ENCODE results near the gene CD302.

DNA sequence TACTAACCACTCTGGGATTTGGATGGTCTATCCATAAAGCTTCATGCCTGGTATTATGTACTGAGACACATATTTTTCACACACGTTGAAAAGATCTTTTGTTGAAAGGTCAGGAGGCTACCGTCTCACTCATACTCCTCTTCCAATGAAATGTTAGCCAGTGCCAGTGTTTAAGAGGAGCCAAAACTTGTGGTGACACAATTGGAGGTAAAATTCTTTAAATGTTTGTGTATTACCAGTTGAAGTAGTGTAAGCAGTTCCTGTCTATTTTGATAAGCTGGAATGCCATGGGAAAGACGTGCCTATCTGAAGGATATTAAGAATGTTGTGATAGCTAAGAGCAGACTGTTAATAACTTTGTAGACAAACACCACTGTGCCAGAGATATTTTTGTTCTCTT, 53.6 kb downstream of the CD302 start:
- TF ChIP-seq CTCF (IDR thresholded peaks at IDR 0.05; ENCODE audit: extremely low read depth in 1 of 2, insufficient read depth in 1 of 2, low read depth in 1 of 2, low read length in 2 of 2), result no peak
- no peak for TF ChIP-seq MYC (IDR thresholded peaks at IDR 0.05; ENCODE audit: low read depth, low read length)
- no peak for TF ChIP-seq EZH2 (IDR thresholded peaks at IDR 0.05; ENCODE audit: borderline replicate concordance, low read depth, low read length, severe bottlenecking)
- TF ChIP-seq POLR2AphosphoS5 (IDR thresholded peaks at IDR 0.05; ENCODE audit: insufficient read depth, low read depth, low read length), result no peak
- no peak for TF ChIP-seq POLR2A (IDR thresholded peaks at IDR 0.05; ENCODE audit: low read depth, low read length)
- TF ChIP-seq MAX (IDR thresholded peaks at IDR 0.05; ENCODE audit: insufficient read depth, insufficient read length), result no peak
- TF ChIP-seq JUN (IDR thresholded peaks at IDR 0.05; ENCODE audit: borderline replicate concordance, insufficient read depth, insufficient read length, low read depth), result no peak
- TF ChIP-seq FOS (IDR thresholded peaks at IDR 0.05; ENCODE audit: borderline replicate concordance, insufficient read depth, low read length), result no peak
- TF ChIP-seq GATA2 (IDR thresholded peaks at IDR 0.05; ENCODE audit: insufficient read depth, insufficient read length, low read depth, low read length), result no peak

Data from endothelial cell of umbilical vein (primary cell).